NCI-H2107 treated with DMSO at 0.1 percent for 48 hours (cell line): ENCODE results near the gene LILRB4.
"Not testable (repeated sequence)": the region's sequence is repeated elsewhere in the genome, so short reads cannot be mapped to it uniquely, and the experiment has no call there.

ENCODE experiments used
- DNase-seq: peaks from one replicate; lab custom pipeline; 2025; ENCODE audit not compliant: unreplicated experiment; lab: John Stamatoyannopoulos, UW

The LILRB4 gene

DNA sequence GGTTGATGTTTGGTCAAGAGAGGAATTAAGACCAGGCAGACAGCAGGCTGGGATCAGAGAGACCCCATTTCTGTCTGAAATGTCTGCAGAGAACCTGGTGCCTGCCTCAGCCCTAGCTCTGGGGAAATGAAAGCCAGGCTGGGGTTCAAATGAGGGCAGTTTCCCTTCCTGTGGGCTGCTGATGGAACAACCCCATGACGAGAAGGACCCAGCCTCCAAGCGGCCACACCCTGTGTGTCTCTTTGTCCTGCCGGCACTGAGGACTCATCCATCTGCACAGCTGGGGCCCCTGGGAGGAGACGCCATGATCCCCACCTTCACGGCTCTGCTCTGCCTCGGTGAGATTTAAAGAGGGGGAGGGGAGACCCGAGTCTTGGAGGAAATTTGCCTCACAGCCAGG is at the start of gene LILRB4:
TSS of gene LILRB4 (plus strand) at position 256 of the 400 bp plus-strand sequence. CDS start at position 305, 49 bp downstream.
- DNase-seq: no peak

GRCh38 chr19:54614726-54615125 is 48.1 kb upstream of the LILRB4 start:
- DNase-seq: no peak

DNA sequence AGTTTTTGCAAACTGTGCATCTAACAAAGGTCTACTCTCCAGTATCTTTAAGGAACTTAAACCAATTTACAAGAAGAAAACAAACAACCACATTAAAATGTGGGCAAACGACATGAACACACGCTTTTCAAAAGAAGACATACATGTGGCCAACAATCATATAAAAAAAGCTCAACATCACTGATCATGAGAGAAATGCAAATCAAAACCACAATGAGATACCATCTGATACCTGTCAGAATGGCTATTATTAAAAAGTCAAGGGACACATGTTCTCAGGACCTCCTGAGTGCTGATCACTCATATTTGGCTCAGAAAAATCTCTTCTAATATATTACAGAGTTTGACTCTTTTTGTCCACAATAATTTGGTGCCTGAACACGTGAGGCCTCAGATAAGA is 46.7 kb upstream of the LILRB4 start:
- no peak for DNase-seq

- DNase-seq: no peak
Measured at GRCh38 chr19:54616821-54617560, 45.8 kb upstream of the LILRB4 start.

DNA sequence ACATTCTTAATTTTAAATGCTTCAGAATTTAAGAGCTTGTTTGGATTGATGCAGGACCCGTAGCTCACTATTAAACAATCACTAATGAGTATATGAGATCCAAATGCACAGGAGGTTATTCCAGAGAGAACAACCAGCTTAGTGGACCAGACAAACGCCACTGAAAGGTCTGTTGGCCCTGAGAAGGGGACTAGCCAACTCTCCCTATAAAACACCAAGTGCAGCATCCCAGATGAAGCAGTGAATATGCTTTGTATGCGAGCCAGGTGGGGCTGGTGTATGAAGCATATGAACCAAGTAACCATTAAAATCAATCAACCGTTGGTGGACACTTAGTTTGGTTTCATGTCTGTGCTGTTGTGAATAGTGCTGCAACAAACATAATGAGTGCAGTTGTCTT is 42.3 kb upstream of the LILRB4 start:
- DNase-seq: no peak

DNA sequence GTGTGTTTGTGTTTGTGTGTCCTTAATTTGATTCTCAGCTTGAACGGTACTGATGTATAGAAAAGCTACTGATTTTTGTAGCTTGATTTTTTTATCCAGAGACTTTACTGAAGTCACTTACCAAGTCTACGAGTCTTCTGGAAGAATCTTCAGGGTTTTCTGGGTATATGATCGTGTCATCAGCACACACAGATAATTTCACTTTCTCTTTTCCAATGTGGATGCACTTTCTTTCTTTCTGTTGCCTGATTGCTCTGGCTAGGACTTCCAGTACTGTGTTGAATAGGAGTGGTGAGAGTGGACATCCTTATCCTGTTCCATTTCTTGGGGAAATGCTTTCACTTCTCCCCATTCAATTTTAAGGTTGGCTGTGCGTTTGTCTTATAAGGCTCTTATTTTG is 40.4 kb upstream of the LILRB4 start:
- no peak for DNase-seq

DNA sequence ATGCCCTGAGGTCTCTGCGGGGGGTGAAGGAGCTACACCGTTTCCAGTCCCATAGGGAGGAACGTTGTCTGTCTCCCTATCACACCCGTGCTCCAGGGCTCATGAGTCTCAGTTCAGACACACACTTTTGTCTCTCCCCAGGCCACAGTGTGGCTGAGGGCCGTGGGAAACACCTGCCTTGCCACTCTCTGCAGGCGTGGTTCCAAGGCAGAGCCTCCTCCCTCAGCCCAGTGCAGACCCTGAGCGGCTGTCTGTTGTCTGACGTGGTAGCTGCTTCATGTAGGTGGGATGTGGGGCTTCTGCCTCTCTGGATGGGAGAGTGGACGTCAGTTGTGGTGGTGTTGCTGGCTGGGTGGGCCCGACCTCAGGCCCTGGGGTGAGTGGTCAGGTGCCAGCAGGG is 38.6 kb upstream of the LILRB4 start:
- not testable (repeated sequence) for DNase-seq

DNA sequence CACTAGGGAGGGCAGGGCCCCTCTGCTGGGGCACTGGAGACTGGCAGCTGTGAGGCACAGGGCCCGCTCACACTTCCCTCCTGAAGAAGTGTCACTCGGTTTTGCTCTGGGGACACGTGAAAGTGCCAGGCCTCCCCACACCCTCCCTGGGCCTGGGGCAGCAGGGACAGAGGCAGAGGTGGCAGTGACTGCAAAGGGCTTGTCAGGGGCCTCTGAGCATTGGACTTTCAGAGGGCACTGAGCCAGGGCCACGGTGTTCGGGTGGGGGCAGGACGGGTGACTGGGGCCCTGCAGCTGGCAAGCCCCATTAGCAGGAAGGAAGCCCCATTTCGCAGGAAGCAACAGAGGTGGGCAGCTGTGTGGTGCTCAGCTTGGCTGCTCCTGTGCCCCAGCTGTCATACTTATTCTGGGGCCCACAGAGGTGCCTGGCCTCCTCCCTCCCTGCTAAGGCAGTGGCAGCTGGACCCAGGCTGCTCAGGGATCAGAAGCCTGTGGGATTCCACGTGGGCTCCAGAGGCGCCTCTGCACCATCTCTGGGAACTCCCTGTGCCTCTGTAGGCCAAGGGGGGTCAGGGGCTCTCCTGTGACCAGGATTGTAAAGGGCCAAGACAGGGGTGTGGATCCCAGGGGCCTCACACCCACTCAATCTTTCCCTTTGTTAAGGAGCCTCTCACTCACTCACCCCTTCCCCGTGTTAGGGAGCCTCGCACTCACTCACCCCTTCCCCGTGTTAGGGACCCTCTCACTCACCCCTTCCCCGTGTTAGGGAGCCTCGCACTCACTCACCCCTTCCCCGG is 37.7 kb upstream of the LILRB4 start:
- not testable (repeated sequence) for DNase-seq

DNA sequence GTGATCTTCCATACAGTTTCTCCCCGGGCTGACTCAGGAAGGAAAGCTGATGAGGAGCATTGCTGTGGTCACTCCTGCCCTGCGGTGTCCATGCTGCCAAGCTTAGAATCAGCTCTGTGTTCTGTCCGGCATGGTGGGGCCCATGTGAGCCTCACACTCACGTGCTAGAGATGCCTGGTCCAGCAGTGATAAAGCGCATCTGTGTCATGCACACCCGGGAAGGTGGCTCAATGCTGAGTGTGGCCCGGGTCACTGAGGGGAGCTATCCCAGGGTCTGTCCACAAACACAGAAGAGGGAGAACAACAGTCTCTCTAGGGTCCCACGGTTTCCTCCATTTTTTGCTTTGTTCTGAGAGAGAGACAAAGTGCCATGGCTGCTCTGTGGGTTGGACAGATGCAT is 36.0 kb upstream of the LILRB4 start:
- DNase-seq: no peak

DNA sequence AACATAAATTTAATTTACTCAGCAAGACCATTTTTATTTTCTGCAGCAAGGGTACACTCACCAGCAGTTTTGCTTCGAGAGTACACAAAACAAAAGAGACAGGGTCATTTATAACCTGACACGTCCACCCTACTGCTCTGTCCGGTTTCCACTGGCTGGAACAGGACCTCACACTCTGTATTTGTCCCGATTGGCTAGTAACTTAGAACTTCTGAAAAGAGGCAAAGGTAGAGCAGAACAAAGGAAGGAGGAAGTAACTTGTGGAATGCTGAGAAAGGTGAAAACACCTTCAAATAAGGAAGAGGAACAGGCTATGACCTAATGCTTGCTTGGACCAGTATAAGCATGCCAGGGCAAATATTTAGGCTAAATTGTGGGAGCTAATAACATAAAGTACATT is 34.9 kb upstream of the LILRB4 start:
- not testable (repeated sequence) for DNase-seq

DNA sequence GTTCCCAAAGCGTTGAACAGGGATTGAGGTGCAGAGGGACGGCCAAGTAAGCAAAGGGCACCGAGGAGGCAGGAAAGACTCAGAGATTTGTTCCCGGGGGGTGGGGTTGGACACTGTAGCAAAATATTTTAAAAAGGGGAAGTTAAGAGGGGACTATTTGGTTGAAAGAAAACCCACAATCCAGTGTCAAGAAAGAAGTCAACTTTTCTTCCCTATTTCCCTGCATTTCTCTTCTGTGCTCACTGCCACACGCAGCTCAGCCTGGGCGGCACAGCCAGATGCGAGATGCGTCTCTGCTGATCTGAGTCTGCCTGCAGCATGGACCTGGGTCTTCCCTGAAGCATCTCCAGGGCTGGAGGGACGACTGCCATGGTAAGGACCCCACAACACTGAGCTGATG is 32.5 kb upstream of the LILRB4 start, which contains the start of gene LILRB1:
TSS of gene LILRB1 (plus strand) at position 223 of the 400 bp plus-strand sequence. CDS start 590 bp downstream, outside the sequence.
- not testable (repeated sequence) for DNase-seq

DNA sequence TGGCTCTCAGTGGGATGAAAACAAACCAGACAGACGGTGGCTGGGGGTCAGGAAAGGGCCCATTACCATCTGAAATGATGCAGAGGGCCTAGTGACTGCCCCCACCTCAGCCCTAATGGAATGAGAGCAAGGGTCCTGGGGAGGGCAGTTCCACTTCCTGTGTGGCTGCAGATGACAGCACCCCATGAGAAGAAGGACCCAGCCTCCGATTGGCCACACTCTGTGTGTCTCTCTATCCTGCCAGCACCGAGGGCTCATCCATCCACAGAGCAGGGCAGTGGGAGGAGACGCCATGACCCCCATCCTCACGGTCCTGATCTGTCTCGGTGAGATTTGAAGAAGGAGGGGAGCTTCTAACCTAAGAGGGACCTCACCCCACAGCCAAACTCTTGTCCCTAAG is 32.0 kb upstream of the LILRB4 start:
- DNase-seq: no peak

- not testable (repeated sequence) for DNase-seq
Measured at GRCh38 chr19:54631489-54632337, 31.1 kb upstream of the LILRB4 start.

- DNase-seq: not testable (repeated sequence)
Measured at GRCh38 chr19:54632517-54632916, 30.3 kb upstream of the LILRB4 start.

GRCh38 chr19:54633401-54633800 is 29.4 kb upstream of the LILRB4 start:
- no peak for DNase-seq

- DNase-seq: not testable (repeated sequence)
Measured at GRCh38 chr19:54636081-54636480, 26.7 kb upstream of the LILRB4 start.

DNA sequence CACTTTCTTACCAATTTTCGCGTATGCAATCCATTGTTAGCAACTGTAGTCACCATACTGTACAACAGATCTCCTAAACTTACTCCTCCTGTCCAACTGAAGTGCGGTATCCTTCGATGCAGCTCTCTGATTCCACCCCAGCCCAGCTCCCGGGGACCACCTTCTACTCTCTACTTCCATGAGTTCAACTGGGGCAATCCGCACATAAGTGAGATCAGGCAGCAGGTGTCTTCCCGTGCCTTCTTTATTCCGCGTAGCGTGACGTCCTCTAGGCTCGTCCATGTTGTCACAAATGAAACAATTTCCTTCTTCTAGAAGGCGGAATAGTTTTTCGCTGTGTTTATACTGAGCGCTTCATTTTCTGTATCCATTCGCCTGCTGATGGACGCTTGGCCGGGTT is 24.1 kb upstream of the LILRB4 start:
- DNase-seq: no peak

DNA sequence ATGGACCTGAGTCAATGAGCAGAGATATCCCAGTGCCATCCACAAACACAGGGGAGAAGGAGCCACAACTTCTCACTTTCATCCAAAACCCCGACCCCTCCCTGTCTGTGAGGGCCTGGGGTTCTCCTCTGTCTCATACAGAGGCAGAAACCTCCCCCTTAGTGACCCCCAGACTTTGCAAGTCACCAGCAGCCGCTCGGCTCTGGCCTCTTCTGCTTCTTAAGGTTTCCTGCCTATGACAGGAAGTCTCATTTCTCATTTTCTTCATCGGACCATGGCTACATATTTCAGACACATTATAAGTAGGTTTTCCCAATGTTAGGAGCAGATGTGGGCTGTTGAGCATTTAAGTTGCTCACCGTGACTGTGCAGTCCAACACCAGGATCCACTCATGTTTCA is 19.8 kb upstream of the LILRB4 start:
- not testable (repeated sequence) for DNase-seq

GRCh38 chr19:54643583-54643982 is 19.2 kb upstream of the LILRB4 start:
- DNase-seq: not testable (repeated sequence)

DNA sequence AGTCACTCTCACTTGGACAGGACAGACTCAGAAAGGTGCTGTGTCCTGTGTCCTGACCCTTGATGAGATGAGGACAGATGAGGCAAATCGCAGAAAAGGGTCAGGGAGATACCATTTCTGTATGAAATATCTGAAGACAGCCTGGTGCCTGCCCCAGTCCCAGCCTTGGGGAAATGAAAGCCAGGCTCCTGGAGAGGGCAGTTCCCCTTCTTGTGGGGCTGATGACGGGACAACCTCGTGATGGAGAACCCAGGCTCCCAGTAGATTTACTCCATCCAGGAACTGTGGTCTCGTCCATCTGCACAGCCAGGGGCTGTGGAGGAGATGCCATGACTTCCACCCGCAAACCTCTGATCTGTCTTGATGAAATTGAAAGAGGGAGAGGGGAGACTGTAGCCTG is 18.7 kb upstream of the LILRB4 start:
- DNase-seq: no peak

GRCh38 chr19:54646331-54646841 is 16.4 kb upstream of the LILRB4 start:
- no peak for DNase-seq
